DMS153 treated with DMSO at 0.1 percent for 48 hours (cell line): ENCODE results near the gene WDR17.
"Not testable (repeated sequence)": the region's sequence is repeated elsewhere in the genome, so short reads cannot be mapped to it uniquely, and the experiment has no call there.

Experiments used
- DNase-seq: peaks from one replicate; lab custom pipeline; 2025; ENCODE audit not compliant: unreplicated experiment; lab: John Stamatoyannopoulos, UW

Gene WDR17

GRCh38 chr4:176189891-176190795, 124.5 kb downstream of the WDR17 start:
- DNase-seq: no peak

- peak; percentile 90 for DNase-seq
These were observed 126.3 kb downstream of the WDR17 start for GRCh38 chr4:176191974-176192373.

- DNase-seq: no peak
These were observed 127.5 kb downstream of the WDR17 start for GRCh38 chr4:176193126-176193525.

- no peak for DNase-seq
These were observed 128.3 kb downstream of the WDR17 start for GRCh38 chr4:176193938-176194337.

GRCh38 chr4:176195184-176195978, 129.7 kb downstream of the WDR17 start, which contains the start of gene SPATA4:
TSS of gene SPATA4 (minus strand) at chr4:176195585. CDS start at chr4:176195562, 23 bp downstream.
- DNase-seq: peak; percentile 89

- no peak for DNase-seq
These were observed 132.8 kb downstream of the WDR17 start for GRCh38 chr4:176198316-176198903.

GRCh38 chr4:176205299-176205698, 139.7 kb downstream of the WDR17 start:
- DNase-seq: no peak

GRCh38 chr4:176207839-176208238, 142.2 kb downstream of the WDR17 start:
- DNase-seq: no peak

- no peak for DNase-seq
These were observed 143.9 kb downstream of the WDR17 start for GRCh38 chr4:176209535-176209934.

GRCh38 chr4:176210101-176210500, 144.5 kb downstream of the WDR17 start:
- DNase-seq: no peak

- DNase-seq: no peak
These were observed 145.1 kb downstream of the WDR17 start for GRCh38 chr4:176210579-176211296.

- DNase-seq: not testable (repeated sequence)
These were observed 146.7 kb downstream of the WDR17 start for GRCh38 chr4:176212351-176212750.

GRCh38 chr4:176217510-176217909, 151.9 kb downstream of the WDR17 start:
- no peak for DNase-seq

GRCh38 chr4:176222149-176222548, 156.5 kb downstream of the WDR17 start:
- no peak for DNase-seq

- DNase-seq: no peak
These were observed 157.9 kb downstream of the WDR17 start for GRCh38 chr4:176223561-176223960.

- no peak for DNase-seq
These were observed 161.1 kb downstream of the WDR17 start for GRCh38 chr4:176226736-176227135.

GRCh38 chr4:176229645-176230044, 164.0 kb downstream of the WDR17 start:
- no peak for DNase-seq
